ENCODE measurements around the gene ANKS1B.
"Not testable (repeated sequence)": the region's sequence is repeated elsewhere in the genome, so short reads cannot be mapped to it uniquely, and the experiment has no call there.

ANKS1B gene

GRCh38 chr12:99257672-99258071, 727.1 kb downstream of the ANKS1B start:
- DNase-seq = no peak

GRCh38 chr12:99253068-99253467, 731.7 kb downstream of the ANKS1B start:
- no peak for DNase-seq
- no peaks in the 10 kb centered on the region for H3K27me3 ChIP-seq
- no peak overlapping the region for H3K4me3 ChIP-seq (ENCODE audit: low read depth, low read length)
- H3K9me3 ChIP-seq = no peaks in the 10 kb centered on the region
- TF ChIP-seq CTCF (IDR thresholded peaks at IDR 0.05; ENCODE audit: low read depth, low read length) = no peak; the same call in 1 of the 2 replicates
- H3K36me3 ChIP-seq = no peaks in the 10 kb centered on the region
- no peaks in the 10 kb centered on the region for H3K4me1 ChIP-seq

More at GRCh38 chr12:99257672-99258071, 727.1 kb downstream of the ANKS1B start:
- Histone ChIP-seq H3K9me3 (no peaks in the 10 kb centered on the region), H3K4me3 (ENCODE audit: low read depth, low read length) (no peak overlapping the region), H3K4me1 (no peaks in the 10 kb centered on the region), H3K27me3 (no peaks in the 10 kb centered on the region), H3K36me3 (no peaks in the 10 kb centered on the region)
- no peak for TF ChIP-seq CTCF (IDR thresholded peaks at IDR 0.05; ENCODE audit: low read depth, low read length)

GRCh38 chr12:99250091-99250490, 734.6 kb downstream of the ANKS1B start:
- no peak for TF ChIP-seq CTCF (IDR thresholded peaks at IDR 0.05; ENCODE audit: low read depth, low read length)
- H3K9me3 ChIP-seq = no peaks in the 10 kb centered on the region
- no peaks in the 10 kb centered on the region for H3K4me1 ChIP-seq
- no peaks in the 10 kb centered on the region for H3K36me3 ChIP-seq
- no peak overlapping the region for H3K4me3 ChIP-seq (ENCODE audit: low read depth, low read length)
- no peaks in the 10 kb centered on the region for H3K27me3 ChIP-seq
- no peak for DNase-seq

DNA sequence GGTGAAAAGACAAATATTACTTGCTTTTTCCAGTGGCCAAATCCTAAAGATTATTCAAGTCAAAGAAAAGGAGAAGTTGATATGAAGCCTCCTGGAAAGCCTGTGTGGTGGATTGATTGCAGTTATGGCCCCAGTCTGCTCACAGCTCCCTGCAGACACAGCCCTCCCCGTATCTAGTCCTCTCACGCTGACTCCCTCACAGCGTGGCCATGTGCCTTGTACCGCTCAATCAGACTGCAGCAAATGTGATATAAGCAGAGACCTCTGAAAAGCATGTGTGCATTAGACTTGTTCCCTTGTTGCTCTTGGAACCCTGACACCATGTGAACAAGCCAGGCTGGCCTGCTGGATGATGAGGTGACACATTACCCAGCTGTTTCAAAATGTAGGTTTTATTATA, 735.2 kb downstream of the ANKS1B start:
- DNase-seq = no peak
- Histone ChIP-seq H3K27me3 (no peaks in the 10 kb centered on the region), H3K36me3 (no peaks in the 10 kb centered on the region), H3K4me3 (ENCODE audit: low read depth, low read length) (no peak overlapping the region), H3K4me1 (no peaks in the 10 kb centered on the region), H3K9me3 (no peaks in the 10 kb centered on the region)
- no peak for TF ChIP-seq CTCF (IDR thresholded peaks at IDR 0.05; ENCODE audit: low read depth, low read length)

GRCh38 chr12:99237907-99238538, 746.7 kb downstream of the ANKS1B start:
- not testable (repeated sequence) for DNase-seq; H3K36me3 ChIP-seq; H3K4me3 ChIP-seq (ENCODE audit: low read depth, low read length); H3K4me1 ChIP-seq; H3K27me3 ChIP-seq; H3K9me3 ChIP-seq

- Histone ChIP-seq H3K27me3 (no peaks in the 10 kb centered on the region), H3K9me3 (no peaks in the 10 kb centered on the region), H3K36me3 (no peaks in the 10 kb centered on the region), H3K4me3 (ENCODE audit: low read depth, low read length) (no peak overlapping the region), H3K4me1 (no peaks in the 10 kb centered on the region)
- no peak for TF ChIP-seq CTCF (IDR thresholded peaks at IDR 0.05; ENCODE audit: low read depth, low read length)
- no peak for DNase-seq
Measured at GRCh38 chr12:99235381-99235780, 749.4 kb downstream of the ANKS1B start.
